ENCODE data around the gene IFNL2.

DNA sequence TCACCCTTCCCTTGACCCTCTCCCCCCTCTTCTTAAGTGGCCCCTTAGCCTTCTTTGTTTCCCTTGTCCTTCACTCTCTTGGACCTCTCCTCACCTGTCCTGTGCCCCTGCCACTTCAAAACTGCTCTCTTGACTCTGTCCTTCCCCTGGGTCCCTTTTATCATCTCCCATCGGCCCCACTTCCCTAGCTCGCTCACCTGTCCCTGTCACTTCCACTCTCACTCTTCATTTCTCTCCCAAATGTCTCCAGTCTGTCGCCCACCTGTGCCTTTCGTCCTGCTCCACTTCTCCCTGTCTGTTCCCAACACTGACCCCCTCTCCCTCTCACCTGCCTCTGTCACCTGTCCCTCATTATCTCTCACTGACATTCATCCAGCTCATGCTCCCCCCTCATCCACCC, 28.7 kb downstream of the IFNL2 start:
- TF ChIP-seq CTCF (IDR thresholded peaks at IDR 0.05; ENCODE audit: low read length) (no peak), EZH2 (IDR thresholded peaks at IDR 0.05; ENCODE audit: borderline replicate concordance, low read length) (no peak)
